ENCODE data around the gene KRT7.
A peak's percentile ranks its signal among the peaks of the same experiment; 100 is the strongest.

Gene KRT7

GRCh38 chr12:52210186-52210924 lies 22.7 kb upstream of the KRT7 start:
- TF ChIP-seq SUZ12 (IDR thresholded peaks at IDR 0.05; ENCODE audit: extremely low read depth, insufficient read depth, insufficient read length) (no peak), ZNF274 (IDR thresholded peaks at IDR 0.05; ENCODE audit: low read depth, low read length) (no peak), YY1 (IDR thresholded peaks at IDR 0.05; ENCODE audit: insufficient read depth, insufficient read length) (no peak)
- DNase-seq (ENCODE audit: low read depth, low spot score), result no peak
- no peak overlapping the region for H3K4me3 ChIP-seq (ENCODE audit: insufficient read length, low read depth)
- no peaks in the 10 kb centered on the region for H3K27me3 ChIP-seq (ENCODE audit: insufficient read depth, insufficient read length)
- H3K9me3 ChIP-seq (ENCODE audit: insufficient read depth, low read length), result no peaks in the 10 kb centered on the region
- peaks cover 15% of the 10 kb centered on the region for H3K4me1 ChIP-seq (ENCODE audit: insufficient read depth, insufficient read length)
- no peaks in the 10 kb centered on the region for H3K36me3 ChIP-seq (ENCODE audit: insufficient read depth, insufficient read length, low read length)
- H3K9ac ChIP-seq (ENCODE audit: insufficient read length, low read depth), result no peak overlapping the region

GRCh38 chr12:52210925-52211650 lies 22.0 kb upstream of the KRT7 start:
- H3K9ac ChIP-seq (ENCODE audit: insufficient read length, low read depth), result no peak overlapping the region
- H3K4me1 ChIP-seq (ENCODE audit: insufficient read depth, insufficient read length), result peaks cover 20% of the 10 kb centered on the region
- TF ChIP-seq ZNF274 (IDR thresholded peaks at IDR 0.05; ENCODE audit: low read depth, low read length), result no peak
- no peak for TF ChIP-seq YY1 (IDR thresholded peaks at IDR 0.05; ENCODE audit: insufficient read depth, insufficient read length)
- TF ChIP-seq SUZ12 (IDR thresholded peaks at IDR 0.05; ENCODE audit: extremely low read depth, insufficient read depth, insufficient read length), result no peak
- H3K9me3 ChIP-seq (ENCODE audit: insufficient read depth, low read length), result no peaks in the 10 kb centered on the region
- no peaks in the 10 kb centered on the region for H3K36me3 ChIP-seq (ENCODE audit: insufficient read depth, insufficient read length, low read length)
- H3K4me3 ChIP-seq (ENCODE audit: insufficient read length, low read depth), result no peak overlapping the region
- no peaks in the 10 kb centered on the region for H3K27me3 ChIP-seq (ENCODE audit: insufficient read depth, insufficient read length)
- no peak for DNase-seq (ENCODE audit: low read depth, low spot score)

- H3K4me1 ChIP-seq (ENCODE audit: insufficient read depth, insufficient read length), result peaks cover 20% of the 10 kb centered on the region
- no peak for DNase-seq (ENCODE audit: low read depth, low spot score)
- TF ChIP-seq SUZ12 (IDR thresholded peaks at IDR 0.05; ENCODE audit: extremely low read depth, insufficient read depth, insufficient read length), result no peak
- no peak for TF ChIP-seq ZNF274 (IDR thresholded peaks at IDR 0.05; ENCODE audit: low read depth, low read length)
- no peak for TF ChIP-seq YY1 (IDR thresholded peaks at IDR 0.05; ENCODE audit: insufficient read depth, insufficient read length)
These were observed 21.1 kb upstream of the KRT7 start for GRCh38 chr12:52211716-52212585.

GRCh38 chr12:52212701-52213563 lies 20.1 kb upstream of the KRT7 start:
- peaks cover 20% of the 10 kb centered on the region for H3K4me1 ChIP-seq (ENCODE audit: insufficient read depth, insufficient read length)
- H3K9me3 ChIP-seq (ENCODE audit: insufficient read depth, low read length), result no peaks in the 10 kb centered on the region
- H3K9ac ChIP-seq (ENCODE audit: insufficient read length, low read depth), result no peak overlapping the region
- TF ChIP-seq ZNF274 (IDR thresholded peaks at IDR 0.05; ENCODE audit: low read depth, low read length) (no peak), SUZ12 (IDR thresholded peaks at IDR 0.05; ENCODE audit: extremely low read depth, insufficient read depth, insufficient read length) (no peak), YY1 (IDR thresholded peaks at IDR 0.05; ENCODE audit: insufficient read depth, insufficient read length) (no peak)
- H3K27me3 ChIP-seq (ENCODE audit: insufficient read depth, insufficient read length), result no peaks in the 10 kb centered on the region
- no peaks in the 10 kb centered on the region for H3K36me3 ChIP-seq (ENCODE audit: insufficient read depth, insufficient read length, low read length)
- no peak for DNase-seq (ENCODE audit: low read depth, low spot score)
- H3K4me3 ChIP-seq (ENCODE audit: insufficient read length, low read depth), result no peak overlapping the region

More at GRCh38 chr12:52211716-52212585, 21.1 kb upstream of the KRT7 start:
- Histone ChIP-seq H3K9me3 (ENCODE audit: insufficient read depth, low read length) (no peaks in the 10 kb centered on the region), H3K36me3 (ENCODE audit: insufficient read depth, insufficient read length, low read length) (no peaks in the 10 kb centered on the region), H3K9ac (ENCODE audit: insufficient read length, low read depth) (no peak overlapping the region), H3K27me3 (ENCODE audit: insufficient read depth, insufficient read length) (no peaks in the 10 kb centered on the region), H3K4me3 (ENCODE audit: insufficient read length, low read depth) (no peak overlapping the region)

- peak; percentile 85 for DNase-seq (ENCODE audit: low read depth, low spot score)
- H3K9ac ChIP-seq (ENCODE audit: insufficient read length, low read depth), result no peak overlapping the region
These were observed 19.3 kb upstream of the KRT7 start for GRCh38 chr12:52213564-52214420.

GRCh38 chr12:52214421-52214802 lies 18.6 kb upstream of the KRT7 start:
- TF ChIP-seq SUZ12 (IDR thresholded peaks at IDR 0.05; ENCODE audit: extremely low read depth, insufficient read depth, insufficient read length) (no peak), YY1 (IDR thresholded peaks at IDR 0.05; ENCODE audit: insufficient read depth, insufficient read length) (no peak), ZNF274 (IDR thresholded peaks at IDR 0.05; ENCODE audit: low read depth, low read length) (no peak)
- DNase-seq (ENCODE audit: low read depth, low spot score), result no peak
- no peaks in the 10 kb centered on the region for H3K36me3 ChIP-seq (ENCODE audit: insufficient read depth, insufficient read length, low read length)
- no peak overlapping the region for H3K9ac ChIP-seq (ENCODE audit: insufficient read length, low read depth)
- H3K27me3 ChIP-seq (ENCODE audit: insufficient read depth, insufficient read length), result no peaks in the 10 kb centered on the region
- no peak overlapping the region for H3K4me3 ChIP-seq (ENCODE audit: insufficient read length, low read depth)
- H3K9me3 ChIP-seq (ENCODE audit: insufficient read depth, low read length), result no peaks in the 10 kb centered on the region
- peaks cover 20% of the 10 kb centered on the region for H3K4me1 ChIP-seq (ENCODE audit: insufficient read depth, insufficient read length)

More at GRCh38 chr12:52213564-52214420, 19.3 kb upstream of the KRT7 start:
- peaks cover 20% of the 10 kb centered on the region for H3K4me1 ChIP-seq (ENCODE audit: insufficient read depth, insufficient read length)
- TF ChIP-seq ZNF274 (IDR thresholded peaks at IDR 0.05; ENCODE audit: low read depth, low read length) (no peak), SUZ12 (IDR thresholded peaks at IDR 0.05; ENCODE audit: extremely low read depth, insufficient read depth, insufficient read length) (no peak), YY1 (IDR thresholded peaks at IDR 0.05; ENCODE audit: insufficient read depth, insufficient read length) (no peak)
- H3K27me3 ChIP-seq (ENCODE audit: insufficient read depth, insufficient read length), result no peaks in the 10 kb centered on the region
- H3K36me3 ChIP-seq (ENCODE audit: insufficient read depth, insufficient read length, low read length), result no peaks in the 10 kb centered on the region
- H3K4me3 ChIP-seq (ENCODE audit: insufficient read length, low read depth), result no peak overlapping the region
- H3K9me3 ChIP-seq (ENCODE audit: insufficient read depth, low read length), result no peaks in the 10 kb centered on the region
